BE2C (cell line): ENCODE data around the gene KSR1.

Experiments
- DNase-seq: peaks from one replicate; pipeline ENCODE4 v3.0.0-alpha.2; 2020
- H3K27me3 ChIP-seq: fragments of 250-450 bp; sonication (Bioruptor Pico); 2 replicates; pipeline ENCODE4 v1.5.1; 2020; ENCODE audit warnings: mild to moderate bottlenecking
- H3K36me3 ChIP-seq: fragments of 250-450 bp; sonication (Bioruptor Pico); 2 replicates; pipeline ENCODE4 v1.5.1; 2020; ENCODE audit warnings: mild to moderate bottlenecking
- H3K4me1 ChIP-seq: fragments of 250-450 bp; sonication (Bioruptor Pico); 2 replicates; pipeline ENCODE4 v1.5.1; 2020
- H3K4me3 ChIP-seq: 2 replicates; pipeline ENCODE4 v1.5.1; 2011; ENCODE audit warnings: low read depth, low read length
- H3K9me3 ChIP-seq: fragments of 250-450 bp; sonication (Bioruptor Pico); 2 replicates; pipeline ENCODE4 v1.5.1; 2020
- TF ChIP-seq, protein P1 (sequence below): IDR thresholded peaks from 2 replicates; pipeline ENCODE4 v1.5.1; 2012; ENCODE audit warnings: mild to moderate bottlenecking, low read depth, low read length

KSR1 gene

GRCh38 chr17:27526604-27527002 is 70.4 kb downstream of the KSR1 start:
- TF ChIP-seq, protein P1, sequence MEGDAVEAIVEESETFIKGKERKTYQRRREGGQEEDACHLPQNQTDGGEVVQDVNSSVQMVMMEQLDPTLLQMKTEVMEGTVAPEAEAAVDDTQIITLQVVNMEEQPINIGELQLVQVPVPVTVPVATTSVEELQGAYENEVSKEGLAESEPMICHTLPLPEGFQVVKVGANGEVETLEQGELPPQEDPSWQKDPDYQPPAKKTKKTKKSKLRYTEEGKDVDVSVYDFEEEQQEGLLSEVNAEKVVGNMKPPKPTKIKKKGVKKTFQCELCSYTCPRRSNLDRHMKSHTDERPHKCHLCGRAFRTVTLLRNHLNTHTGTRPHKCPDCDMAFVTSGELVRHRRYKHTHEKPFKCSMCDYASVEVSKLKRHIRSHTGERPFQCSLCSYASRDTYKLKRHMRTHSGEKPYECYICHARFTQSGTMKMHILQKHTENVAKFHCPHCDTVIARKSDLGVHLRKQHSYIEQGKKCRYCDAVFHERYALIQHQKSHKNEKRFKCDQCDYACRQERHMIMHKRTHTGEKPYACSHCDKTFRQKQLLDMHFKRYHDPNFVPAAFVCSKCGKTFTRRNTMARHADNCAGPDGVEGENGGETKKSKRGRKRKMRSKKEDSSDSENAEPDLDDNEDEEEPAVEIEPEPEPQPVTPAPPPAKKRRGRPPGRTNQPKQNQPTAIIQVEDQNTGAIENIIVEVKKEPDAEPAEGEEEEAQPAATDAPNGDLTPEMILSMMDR: no peak
- no peaks in the 10 kb centered on the region for H3K9me3 ChIP-seq
- H3K4me3 ChIP-seq: no peak overlapping the region
- no peaks in the 10 kb centered on the region for H3K36me3 ChIP-seq
- no peaks in the 10 kb centered on the region for H3K27me3 ChIP-seq
- H3K4me1 ChIP-seq: no peaks in the 10 kb centered on the region
- no peak for DNase-seq

DNA sequence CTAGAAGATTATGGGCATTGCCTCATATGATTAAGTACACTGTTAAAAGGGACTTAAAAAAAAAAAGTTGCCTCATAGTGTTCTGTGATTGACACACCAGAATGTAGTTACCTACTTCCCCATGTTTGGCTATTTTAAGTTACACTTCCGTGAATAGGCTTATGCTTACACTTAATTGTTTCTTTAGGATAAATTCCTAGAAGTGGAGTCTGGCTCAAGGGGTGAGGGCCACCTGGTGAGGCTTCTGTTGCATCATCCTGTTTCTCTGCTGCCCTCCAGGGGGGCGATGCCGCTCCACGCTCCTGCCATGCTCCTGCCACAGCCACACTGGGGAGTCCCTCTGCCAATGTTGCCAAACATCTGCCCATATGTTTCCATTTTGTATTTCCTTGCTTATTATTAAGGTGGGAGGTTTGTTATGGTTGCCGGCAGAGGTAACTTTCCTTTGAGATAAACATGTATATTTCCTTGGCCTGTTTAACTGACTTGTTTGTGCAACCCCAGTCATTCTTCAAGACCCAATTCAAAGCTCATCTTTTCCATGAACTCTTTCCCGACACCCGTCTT is 73.1 kb downstream of the KSR1 start:
- H3K27me3 ChIP-seq: no peaks in the 10 kb centered on the region
- DNase-seq: no peak
- no peaks in the 10 kb centered on the region for H3K4me1 ChIP-seq
- H3K36me3 ChIP-seq: no peaks in the 10 kb centered on the region
- H3K4me3 ChIP-seq: no peak overlapping the region
- TF ChIP-seq, protein P1: no peak
- H3K9me3 ChIP-seq: no peaks in the 10 kb centered on the region

DNA sequence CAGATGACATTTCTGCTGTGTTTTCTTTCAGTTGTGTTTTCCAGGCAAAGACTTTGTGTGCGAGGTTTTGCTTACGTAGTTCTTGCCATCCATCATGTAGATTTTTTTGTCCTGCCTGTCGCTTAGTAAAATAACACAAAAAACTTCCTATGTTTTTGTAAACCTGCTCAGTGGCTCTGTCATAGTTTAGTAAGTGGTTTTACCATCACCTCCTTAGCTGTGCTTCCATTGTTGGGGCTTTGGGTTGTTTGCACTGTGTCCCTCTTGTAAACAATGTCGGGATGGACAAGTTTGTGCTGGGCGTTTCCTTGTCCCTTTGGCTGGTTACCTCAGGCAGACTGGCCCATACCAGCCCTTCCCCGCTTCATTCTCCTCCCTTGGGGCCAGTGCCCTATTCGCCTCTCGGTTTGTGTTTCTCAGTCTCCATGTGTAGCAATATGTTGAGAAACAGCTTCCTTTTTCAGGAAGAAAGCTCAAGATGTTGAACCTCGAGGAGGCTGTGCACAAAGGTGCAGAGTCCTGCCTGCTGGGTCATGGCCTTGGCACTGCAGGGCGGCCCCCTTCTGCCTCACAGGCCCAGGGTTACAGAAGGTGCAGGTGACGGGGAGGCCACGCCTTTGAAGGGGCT is 74.6 kb downstream of the KSR1 start:
- Histone ChIP-seq H3K9me3 (no peaks in the 10 kb centered on the region), H3K4me3 (no peak overlapping the region), H3K27me3 (no peaks in the 10 kb centered on the region), H3K4me1 (no peaks in the 10 kb centered on the region), H3K36me3 (no peaks in the 10 kb centered on the region)
- no peak for DNase-seq
- TF ChIP-seq, protein P1: no peak

- no peak overlapping the region for H3K4me3 ChIP-seq
- TF ChIP-seq, protein P1: no peak
- H3K9me3 ChIP-seq: no peaks in the 10 kb centered on the region
- DNase-seq: no peak
- H3K36me3 ChIP-seq: no peaks in the 10 kb centered on the region
- no peaks in the 10 kb centered on the region for H3K27me3 ChIP-seq
- H3K4me1 ChIP-seq: no peaks in the 10 kb centered on the region
Observed at GRCh38 chr17:27531469-27531961, 75.3 kb downstream of the KSR1 start.

DNA sequence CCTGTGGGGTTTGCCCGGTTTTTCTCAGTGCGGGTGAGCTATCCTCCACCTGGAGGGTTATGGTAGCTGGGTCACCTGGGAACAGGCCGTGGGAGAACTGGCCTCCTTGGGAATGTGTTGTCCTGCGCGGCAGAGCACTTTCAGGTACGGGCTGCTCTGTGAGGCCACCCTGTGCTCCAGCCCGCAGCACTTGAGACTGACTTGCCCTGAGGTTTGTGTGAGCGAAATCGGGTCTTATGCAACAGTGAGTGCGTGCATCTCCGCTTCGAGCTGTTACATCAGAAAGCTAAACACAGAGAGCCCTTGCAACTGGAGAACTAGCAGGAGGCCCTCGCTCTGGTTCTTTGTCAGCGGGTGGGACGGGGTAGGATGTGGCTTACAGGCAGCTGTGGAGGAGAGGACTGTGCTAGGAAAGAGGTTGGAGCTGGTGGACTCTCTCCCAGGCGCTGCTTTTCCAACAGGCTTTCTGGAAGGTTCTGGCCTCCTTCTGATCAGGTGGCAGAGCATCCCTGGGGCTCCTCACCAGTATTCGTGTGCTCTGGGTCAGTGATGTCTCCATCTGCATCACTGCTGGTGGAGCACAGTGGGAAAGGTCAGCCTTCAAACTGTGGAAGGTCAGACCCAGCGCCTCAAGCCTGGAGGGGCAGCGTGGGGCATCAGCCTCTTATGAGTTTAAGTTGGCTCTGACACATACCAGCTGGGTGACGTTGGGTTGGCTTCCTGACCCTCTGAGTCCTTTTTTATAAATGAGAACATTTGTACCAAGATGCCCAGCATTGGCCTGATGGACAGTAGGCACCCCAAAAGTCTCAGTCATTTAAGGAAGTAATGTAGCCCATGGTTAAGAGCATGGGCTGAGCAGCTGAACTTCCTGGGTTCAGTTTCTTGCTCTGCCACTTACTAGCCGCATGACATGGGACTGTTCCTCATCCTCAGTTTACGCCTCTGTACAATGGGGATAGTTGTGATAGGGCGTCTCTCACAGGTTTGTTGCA is 76.3 kb downstream of the KSR1 start:
- Histone ChIP-seq H3K36me3 (no peaks in the 10 kb centered on the region), H3K4me3 (no peak overlapping the region), H3K9me3 (no peaks in the 10 kb centered on the region), H3K27me3 (no peaks in the 10 kb centered on the region), H3K4me1 (no peaks in the 10 kb centered on the region)
- TF ChIP-seq, protein P1: no peak
- no peak for DNase-seq
